Spleen (tissue), 7 donors: ENCODE measurements around the gene SAG.

Experiments used
- CTCF ChIP-seq, 11 experiments: fragments of 200-600 bp in 7 of 11; fragments of 450-650 bp in 4 of 11; sonication (generic) in 4 of 11; IDR thresholded peaks in 8 of 11; conservative IDR thresholded peaks in 3 of 11; 1 replicate in 7 of 11; 2 replicates in 4 of 11; pipeline versions ENCODE4 v1.4.0 to v1.8.0; 2016 to 2021; ENCODE audit warnings: antibody characterized with exemption in 11 of 11, inconsistent platforms in 4 of 11, mild to moderate bottlenecking in 1 of 11
- POLR2A ChIP-seq, 3 donors: fragments of 450-650 bp; IDR thresholded peaks; one replicate each; pipeline ENCODE4 v1.5.1; 2017; ENCODE audit warnings: antibody characterized with exemption in 3 of 3, mild to moderate bottlenecking in 1 of 3
- donor health status: DM: no; HTN: no; CAD: no; lungs with moderate emphysema.
- donor health status: DM: no; HTN: no; CAD: no.
- donor health status: DM: no; HTN: no; CAD: no.

- no peak for TF ChIP-seq CTCF (IDR thresholded peaks at IDR 0.05 in 8 of 11, conservative IDR thresholded peaks at IDR 0.05 in 3 of 11)
- TF ChIP-seq POLR2A (IDR thresholded peaks at IDR 0.05): no peak
Observed at GRCh38 chr2:233351423-233351822, 43.8 kb downstream of the SAG start.
